Lower lobe of right lung (tissue), 2 donors: ENCODE results near the gene MGAT4C. TPM values are rescaled to one million over a fixed set of nuclear protein-coding genes. Genes with fewer than 3 reads are reported as not detected.

Experiments
- ATAC-seq, 2 donors: fragments of 200-7000 bp; cut with Tn5 transposase; one replicate each; pipeline ENCODE4 v1.9.1; 2020 to 2022; ENCODE audit warnings: mild to moderate bottlenecking in 2 of 2, moderate library complexity in 2 of 2
- DNase-seq: peaks from one replicate; pipeline ENCODE4 v3.0.0-alpha.2; 2020
- H3K27ac ChIP-seq: fragments of 200-600 bp; one replicate; pipeline ENCODE4 v1.8.0; 2022
- H3K27me3 ChIP-seq: fragments of 200-600 bp; one replicate; pipeline ENCODE4 v1.8.0; 2022; ENCODE audit warnings: low read depth
- H3K36me3 ChIP-seq: fragments of 200-600 bp; one replicate; pipeline ENCODE4 v1.8.0; 2022; ENCODE audit warnings: mild to moderate bottlenecking
- H3K4me1 ChIP-seq: fragments of 200-600 bp; one replicate; pipeline ENCODE4 v1.8.0; 2022
- H3K4me3 ChIP-seq: fragments of 200-600 bp; one replicate; pipeline ENCODE4 v1.8.0; 2022; ENCODE audit warnings: mild to moderate bottlenecking
- H3K9me3 ChIP-seq: fragments of 200-600 bp; one replicate; pipeline ENCODE4 v1.8.0; 2022
- CTCF ChIP-seq: fragments of 200-600 bp; IDR thresholded peaks from one replicate; pipeline ENCODE4 v1.8.0; 2022; ENCODE audit warnings: antibody characterized with exemption, mild to moderate bottlenecking
- intact Hi-C: fragments of 100-400 bp; cut with DNase I; formaldehyde crosslinking; loops from one replicate; pipeline ENCODE4 v1.11.0; 2022
- total RNA-seq: library from RNA; stranded (reverse); fragmentation: NEBNext Ultra II Directional; extraction: Animal tissue kit (Norgen Biotek cat#: 25700); gene quantifications from one replicate; pipeline ENCODE4 v1.2.1, GENCODE V29; 2021
- donor health status: DM: no; HTN: yes; CAD: no; lungs with severe emphysema.

MGAT4C gene
- total RNA-seq, 1 donor from 2014 or later: 0.21 TPM

- Histone ChIP-seq H3K4me1 (no peaks in the 10 kb centered on the region), H3K27ac (no peak overlapping the region), H3K4me3 (no peak overlapping the region), H3K27me3 (no peaks in the 10 kb centered on the region), H3K36me3 (no peaks in the 10 kb centered on the region), H3K9me3 (no peaks in the 10 kb centered on the region)
- intact Hi-C loops: no loop called here
- ATAC-seq: no peak
- TF ChIP-seq CTCF: no peak
- DNase-seq: no peak
Observed at GRCh38 chr12:85948340-85948739, 307.9 kb downstream of the MGAT4C start.

DNA sequence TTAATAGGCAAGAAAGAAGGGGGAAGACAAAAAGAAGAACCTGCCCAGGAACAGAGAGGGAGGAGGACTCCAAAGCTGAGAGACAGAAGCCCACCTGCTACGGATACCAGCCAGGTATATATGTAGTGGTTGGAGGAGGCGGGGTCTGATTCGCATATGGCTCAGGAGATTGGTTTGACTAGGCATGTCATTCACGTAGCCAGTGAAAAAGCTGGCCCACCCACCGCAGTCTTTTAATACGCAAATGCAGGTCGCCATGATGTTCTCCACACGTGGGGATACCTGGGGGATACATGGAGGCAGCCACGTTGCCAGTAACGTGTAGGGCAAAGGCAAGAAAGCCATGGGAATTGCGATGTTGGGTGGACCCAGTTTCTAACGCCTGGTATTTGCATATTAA, 308.9 kb downstream of the MGAT4C start:
- Histone ChIP-seq H3K27me3 (no peaks in the 10 kb centered on the region), H3K27ac (no peak overlapping the region), H3K36me3 (no peaks in the 10 kb centered on the region), H3K9me3 (no peaks in the 10 kb centered on the region), H3K4me1 (no peaks in the 10 kb centered on the region), H3K4me3 (no peak overlapping the region)
- intact Hi-C loops: no loop called here
- TF ChIP-seq CTCF: no peak
- ATAC-seq (no peak), DNase-seq (no peak)

- no peak for TF ChIP-seq CTCF
- intact Hi-C loops: no loop called here
- no peaks in the 10 kb centered on the region for H3K4me1 ChIP-seq
Observed at GRCh38 chr12:85946375-85946774, 309.8 kb downstream of the MGAT4C start.

GRCh38 chr12:85927166-85927565, 329.0 kb downstream of the MGAT4C start:
- intact Hi-C loops: loop anchor here (10.0 kb wide), 1 partner anchor 1928 kb away; no protein-coding TSS in a partner anchor
- ATAC-seq (no peak), DNase-seq (no peak)
- Histone ChIP-seq H3K27ac (no peak overlapping the region), H3K36me3 (no peaks in the 10 kb centered on the region), H3K4me1 (no peaks in the 10 kb centered on the region), H3K4me3 (no peak overlapping the region), H3K9me3 (no peaks in the 10 kb centered on the region), H3K27me3 (no peaks in the 10 kb centered on the region)
- TF ChIP-seq CTCF: no peak

More at GRCh38 chr12:85946375-85946774, 309.8 kb downstream of the MGAT4C start:
- Histone ChIP-seq H3K9me3 (no peaks in the 10 kb centered on the region), H3K4me3 (no peak overlapping the region), H3K36me3 (no peaks in the 10 kb centered on the region), H3K27ac (no peak overlapping the region), H3K27me3 (no peaks in the 10 kb centered on the region)
- DNase-seq (no peak), ATAC-seq (no peak)

DNA sequence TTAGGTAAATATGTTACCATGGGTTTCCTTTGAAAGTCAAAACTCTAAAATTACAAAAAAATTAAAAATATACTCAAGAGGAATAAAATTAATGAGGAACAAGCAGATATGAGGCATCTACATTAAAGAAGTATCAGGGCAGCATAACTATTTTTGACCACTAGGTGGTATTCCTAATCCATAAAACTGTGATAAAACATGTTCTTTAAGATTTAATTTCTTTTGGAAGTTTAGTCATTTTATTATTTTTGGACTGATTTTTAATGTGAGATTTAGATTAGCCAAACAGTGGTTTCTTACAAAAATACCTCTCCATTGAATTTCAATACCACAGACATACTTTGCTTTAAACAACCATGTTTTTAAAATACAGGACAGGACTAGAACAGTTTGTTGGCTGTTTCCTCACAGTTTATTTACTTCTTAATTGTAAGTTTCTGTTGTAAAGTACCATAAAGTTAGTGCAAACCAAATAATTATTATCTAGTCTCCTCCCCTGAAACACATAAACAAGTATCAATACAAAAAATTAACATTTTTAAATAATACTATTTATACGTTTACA, 332.3 kb downstream of the MGAT4C start:
- no peaks in the 10 kb centered on the region for H3K27me3 ChIP-seq

More for the DNA sequence above, 332.3 kb downstream of the MGAT4C start:
- intact Hi-C loops: loop anchor here (10.0 kb wide), 1 partner anchor 1931 kb away; no protein-coding TSS in a partner anchor
- H3K9me3 ChIP-seq: no peaks in the 10 kb centered on the region
- H3K4me1 ChIP-seq: no peaks in the 10 kb centered on the region
- no peak overlapping the region for H3K27ac ChIP-seq
- H3K4me3 ChIP-seq: no peak overlapping the region
- ATAC-seq: no peak
- DNase-seq: no peak
- TF ChIP-seq CTCF: peak; percentile 61
- no peaks in the 10 kb centered on the region for H3K36me3 ChIP-seq
